ENCODE results near the gene NUP160. TPM values are rescaled to one million over a fixed set of nuclear protein-coding genes. Genes with fewer than 3 reads are reported as not detected.
"Not testable (repeated sequence)": the region's sequence is repeated elsewhere in the genome, so short reads cannot be mapped to it uniquely, and the experiment has no call there.

NUP160 gene, protein sequence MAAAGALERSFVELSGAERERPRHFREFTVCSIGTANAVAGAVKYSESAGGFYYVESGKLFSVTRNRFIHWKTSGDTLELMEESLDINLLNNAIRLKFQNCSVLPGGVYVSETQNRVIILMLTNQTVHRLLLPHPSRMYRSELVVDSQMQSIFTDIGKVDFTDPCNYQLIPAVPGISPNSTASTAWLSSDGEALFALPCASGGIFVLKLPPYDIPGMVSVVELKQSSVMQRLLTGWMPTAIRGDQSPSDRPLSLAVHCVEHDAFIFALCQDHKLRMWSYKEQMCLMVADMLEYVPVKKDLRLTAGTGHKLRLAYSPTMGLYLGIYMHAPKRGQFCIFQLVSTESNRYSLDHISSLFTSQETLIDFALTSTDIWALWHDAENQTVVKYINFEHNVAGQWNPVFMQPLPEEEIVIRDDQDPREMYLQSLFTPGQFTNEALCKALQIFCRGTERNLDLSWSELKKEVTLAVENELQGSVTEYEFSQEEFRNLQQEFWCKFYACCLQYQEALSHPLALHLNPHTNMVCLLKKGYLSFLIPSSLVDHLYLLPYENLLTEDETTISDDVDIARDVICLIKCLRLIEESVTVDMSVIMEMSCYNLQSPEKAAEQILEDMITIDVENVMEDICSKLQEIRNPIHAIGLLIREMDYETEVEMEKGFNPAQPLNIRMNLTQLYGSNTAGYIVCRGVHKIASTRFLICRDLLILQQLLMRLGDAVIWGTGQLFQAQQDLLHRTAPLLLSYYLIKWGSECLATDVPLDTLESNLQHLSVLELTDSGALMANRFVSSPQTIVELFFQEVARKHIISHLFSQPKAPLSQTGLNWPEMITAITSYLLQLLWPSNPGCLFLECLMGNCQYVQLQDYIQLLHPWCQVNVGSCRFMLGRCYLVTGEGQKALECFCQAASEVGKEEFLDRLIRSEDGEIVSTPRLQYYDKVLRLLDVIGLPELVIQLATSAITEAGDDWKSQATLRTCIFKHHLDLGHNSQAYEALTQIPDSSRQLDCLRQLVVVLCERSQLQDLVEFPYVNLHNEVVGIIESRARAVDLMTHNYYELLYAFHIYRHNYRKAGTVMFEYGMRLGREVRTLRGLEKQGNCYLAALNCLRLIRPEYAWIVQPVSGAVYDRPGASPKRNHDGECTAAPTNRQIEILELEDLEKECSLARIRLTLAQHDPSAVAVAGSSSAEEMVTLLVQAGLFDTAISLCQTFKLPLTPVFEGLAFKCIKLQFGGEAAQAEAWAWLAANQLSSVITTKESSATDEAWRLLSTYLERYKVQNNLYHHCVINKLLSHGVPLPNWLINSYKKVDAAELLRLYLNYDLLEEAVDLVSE (N-terminal part only)
- 63.5 TPM for total RNA-seq

GRCh38 chr11:47847892-47848699 is at the start of gene NUP160:
TSS of gene NUP160 (minus strand) at chr11:47848350. CDS start at chr11:47848318, 32 bp downstream.
- DNase-seq, result peak; percentile 82

- DNase-seq, result no peak
Measured at GRCh38 chr11:47896199-47896598, 48.0 kb upstream of the NUP160 start.

DNA sequence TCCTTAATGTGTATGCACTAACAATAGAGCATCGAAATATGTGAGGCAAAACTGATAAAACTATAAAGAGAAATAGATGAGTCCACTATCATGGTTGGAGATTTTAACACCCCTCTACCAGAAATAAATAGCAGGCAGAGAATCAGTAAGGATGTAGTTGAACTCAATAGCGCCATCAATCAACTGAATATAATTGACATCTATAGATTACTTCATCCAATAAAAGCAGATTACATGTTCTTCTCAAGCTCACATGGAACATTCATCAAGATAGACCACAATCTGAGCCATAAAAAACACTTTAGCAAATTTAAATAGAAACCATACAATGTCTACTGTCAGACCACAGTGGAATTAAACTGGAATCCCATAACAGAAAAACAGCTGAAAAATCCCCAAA is 46.9 kb upstream of the NUP160 start:
- no peak for DNase-seq

- not testable (repeated sequence) for DNase-seq
Measured at GRCh38 chr11:47892546-47893276, 44.6 kb upstream of the NUP160 start.

DNA sequence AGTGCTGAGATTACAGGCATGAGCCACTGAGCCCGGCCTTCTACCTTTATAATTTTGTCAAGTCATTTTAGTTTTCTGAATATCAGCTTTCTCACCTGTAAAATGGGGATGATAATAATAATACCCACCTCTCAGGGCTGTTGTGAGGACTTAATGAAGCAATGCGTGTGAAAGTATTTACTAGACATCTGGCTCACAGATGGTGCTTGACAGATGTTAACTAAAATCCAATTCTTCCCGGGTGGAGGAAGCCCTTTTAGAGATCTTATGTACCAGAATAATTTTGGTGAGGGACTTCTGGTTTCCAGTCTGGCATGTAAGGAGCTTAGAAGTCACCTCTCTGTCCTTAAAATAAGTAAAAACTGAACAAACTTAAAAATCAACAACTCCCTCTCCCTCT is 43.7 kb upstream of the NUP160 start:
- no peak for DNase-seq

- DNase-seq, result no peak
Measured at GRCh38 chr11:47889714-47890441, 41.7 kb upstream of the NUP160 start.

DNA sequence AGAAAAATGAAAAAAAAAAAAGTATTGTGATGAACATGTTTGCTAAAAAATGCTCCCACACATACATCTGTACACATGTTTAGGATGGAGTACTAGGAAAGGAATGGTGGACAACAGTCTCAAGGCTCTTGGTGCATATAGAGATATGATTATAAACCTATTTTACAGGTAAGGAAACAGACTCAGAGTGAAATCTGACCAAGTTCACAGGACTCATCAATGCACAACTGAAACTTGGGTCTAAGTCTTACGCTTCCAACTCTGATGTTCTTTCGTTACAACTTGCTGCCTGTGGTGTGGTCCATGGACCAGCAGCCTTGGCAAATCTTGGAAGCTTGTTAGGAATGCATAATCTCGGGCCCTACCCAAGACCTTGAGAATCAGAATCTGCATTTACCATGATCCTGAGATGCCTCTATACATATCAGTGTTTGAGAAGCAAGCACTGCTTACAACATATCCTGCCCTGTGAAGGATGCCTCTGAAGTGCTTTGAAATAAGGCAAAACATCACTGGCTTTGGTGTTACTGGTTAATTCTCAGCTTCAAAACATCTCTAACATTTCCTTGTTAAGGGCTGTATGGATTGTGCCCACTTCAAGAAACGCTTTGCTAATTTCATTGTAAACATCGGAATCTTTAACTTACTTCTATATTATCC is 39.9 kb upstream of the NUP160 start:
- no peak for DNase-seq

GRCh38 chr11:47886096-47886495 is 37.9 kb upstream of the NUP160 start:
- no peak for DNase-seq

- DNase-seq, result not testable (repeated sequence)
Measured at GRCh38 chr11:47882437-47882836, 34.3 kb upstream of the NUP160 start.

DNA sequence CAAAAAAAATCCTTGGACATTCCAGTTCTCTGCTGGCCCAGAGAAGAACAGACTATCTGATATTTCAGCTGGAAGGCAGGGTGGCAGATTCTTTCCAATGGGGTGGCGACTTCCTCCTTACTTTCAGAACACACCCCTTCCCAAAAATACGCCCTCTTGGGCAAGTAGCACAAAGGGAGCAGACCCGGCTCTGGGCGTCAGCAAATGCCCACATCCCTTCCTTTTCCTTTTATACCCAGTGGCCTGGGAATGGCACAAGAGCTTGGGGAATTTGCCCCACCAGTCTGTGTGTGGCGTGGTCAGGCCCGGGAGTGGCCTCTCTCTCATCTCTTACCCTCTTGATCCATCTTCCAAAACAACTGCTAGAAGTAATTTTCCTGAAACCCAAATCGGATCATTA is 33.0 kb upstream of the NUP160 start:
- no peak for DNase-seq

- DNase-seq, result no peak
Measured at GRCh38 chr11:47879259-47880158, 31.4 kb upstream of the NUP160 start.

DNA sequence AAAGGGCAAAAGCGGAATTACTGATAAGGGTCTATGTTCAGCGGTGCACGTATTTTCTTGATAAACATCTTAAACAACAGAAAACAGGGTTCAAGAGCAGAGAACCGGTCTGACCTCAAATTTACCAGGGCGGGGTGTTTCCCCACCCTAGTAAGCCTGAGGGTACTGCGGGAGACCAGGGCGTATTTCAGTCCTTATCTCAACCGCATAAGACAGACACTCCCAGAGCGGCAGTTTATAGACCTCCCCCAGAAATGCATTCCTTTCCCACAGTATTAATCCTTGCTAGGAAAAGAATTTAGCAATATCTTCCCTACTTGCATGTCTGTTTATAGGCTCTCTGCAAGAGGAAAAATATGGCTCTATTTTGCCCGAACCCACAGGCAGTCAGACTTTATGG is 27.7 kb upstream of the NUP160 start:
- DNase-seq, result not testable (repeated sequence)

- no peak for DNase-seq
Measured at GRCh38 chr11:47870404-47870803, 22.3 kb upstream of the NUP160 start.

DNA sequence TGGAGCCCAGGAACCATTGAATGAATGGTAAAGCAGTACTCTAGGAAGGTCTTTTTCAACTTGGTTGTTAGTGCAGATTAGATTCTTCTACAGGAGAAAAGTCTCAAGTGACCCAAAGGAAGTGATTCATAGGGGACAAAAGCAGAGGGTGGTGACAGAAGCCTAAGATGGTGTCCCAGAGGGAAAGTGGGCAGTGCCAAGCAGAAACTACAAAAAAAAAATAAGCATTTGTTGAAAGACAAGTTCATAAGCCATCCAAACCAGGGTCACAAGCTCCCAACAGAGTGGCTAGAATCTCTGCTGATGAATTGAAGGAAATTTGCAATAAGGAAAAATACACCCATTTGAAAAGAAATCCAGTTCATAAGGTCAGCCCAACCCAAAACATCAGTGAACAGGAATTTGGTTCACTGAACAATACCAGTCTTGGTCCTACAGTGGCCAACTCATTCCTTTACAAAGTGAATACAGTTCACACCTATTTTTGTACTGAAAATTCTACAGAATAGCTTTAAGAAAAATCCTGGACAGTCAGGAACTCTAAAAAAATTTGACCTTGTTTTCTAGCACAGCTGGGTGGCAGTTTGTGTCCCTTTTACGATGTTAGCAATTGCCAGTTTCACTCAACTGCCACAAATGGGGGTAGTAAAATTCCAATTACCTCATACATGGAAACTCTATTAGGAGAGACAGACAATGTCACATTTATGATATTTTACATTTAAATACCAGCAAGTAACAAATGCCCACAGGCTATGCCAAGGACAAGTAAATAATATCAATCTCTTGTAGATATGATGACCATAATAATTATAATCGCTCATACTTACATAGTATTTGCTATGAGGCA is 21.6 kb upstream of the NUP160 start:
- no peak for DNase-seq

- no peak for DNase-seq
Measured at GRCh38 chr11:47867823-47868222, 19.7 kb upstream of the NUP160 start.

GRCh38 chr11:47866892-47867291 is 18.7 kb upstream of the NUP160 start:
- not testable (repeated sequence) for DNase-seq

DNA sequence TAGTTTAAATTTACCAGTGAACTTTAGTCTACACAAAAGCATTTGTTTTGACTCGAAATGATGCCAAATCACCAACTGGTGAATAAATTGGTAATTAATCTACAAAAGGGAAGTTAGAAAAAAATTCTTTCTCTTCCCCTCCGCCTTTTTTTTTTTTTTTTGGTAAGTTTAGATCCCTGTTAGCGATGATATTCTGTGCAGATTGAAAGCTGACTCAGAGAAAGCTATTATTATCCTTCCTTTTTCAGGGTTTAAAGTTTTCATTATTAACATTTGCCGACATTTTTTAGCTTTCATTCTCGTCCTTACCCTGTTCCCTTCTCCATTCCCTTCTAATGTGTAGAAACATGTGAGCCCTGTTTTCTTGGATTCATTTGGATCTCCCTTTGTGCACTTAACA is 16.8 kb upstream of the NUP160 start:
- DNase-seq, result no peak
